ENCODE measurements around the gene SUN5. TPM values are rescaled to one million over a fixed set of nuclear protein-coding genes. Genes with fewer than 3 reads are reported as not detected.

SUN5 gene
- total and polyA plus RNA-seq, 2 of the 8 experiments (the other 6 are each of a cell fraction or from before 2014, with no cell fraction given), result not detected

- H3K56ac ChIP-seq (replicated peaks; ENCODE audit: insufficient read length, low read depth, low read length), result no peak overlapping the region
- DNase-seq (ENCODE audit: low read depth in 1 of 2, low spot score in 2 of 2) (no peak), FAIRE-seq (no peak)
- H2BK12ac ChIP-seq (ENCODE audit: low read depth, low read length), result no peak overlapping the region
- no peaks in the 10 kb centered on the region for H3K79me2 ChIP-seq (ENCODE audit: control insufficient read depth in 1 of 2, insufficient read depth in 2 of 2, low read length in 2 of 2)
- no peak overlapping the region for H3K18ac ChIP-seq (ENCODE audit: extremely low read depth, low read length)
- ChIA-PET POLR2A (ENCODE audit: partially characterized antibody) (no interaction called here), CTCF (ENCODE audit: partially characterized antibody) (interaction anchor here (0.6 to 1.8 kb wide), 8 partner anchors 10 to 492 kb away, joined by 3 to 7 read pairs (median 4); partner anchors contain the start of gene SUN5)
- no peak overlapping the region for H2BK15ac ChIP-seq (ENCODE audit: low read length)
- H3K4me3 ChIP-seq (ENCODE audit: extremely low read depth in 1 of 4, insufficient read depth in 2 of 4, low read depth in 3 of 4, low read length in 4 of 4), result no peak overlapping the region
- no peak overlapping the region for H2AFZ ChIP-seq (ENCODE audit: low read length)
- H3K27me3 ChIP-seq (replicated peaks in 1 of 4; ENCODE audit: control insufficient read depth in 3 of 4, extremely low read depth in 1 of 4, insufficient read depth in 3 of 4, low read length in 3 of 4), result no peaks in the 10 kb centered on the region
- H4K20me1 ChIP-seq (replicated peaks in 1 of 2; ENCODE audit: control insufficient read depth in 1 of 2, insufficient read depth in 2 of 2, low read length in 2 of 2), result no peaks in the 10 kb centered on the region
- H3K9me3 ChIP-seq (ENCODE audit: insufficient read depth in 2 of 2, low read depth in 1 of 2, low read length in 1 of 2), result no peaks in the 10 kb centered on the region
- no peaks in the 10 kb centered on the region for H3K23me2 ChIP-seq (ENCODE audit: low read depth, low read length)
- H3K36me3 ChIP-seq (ENCODE audit: control insufficient read depth in 2 of 4, insufficient read depth in 4 of 4, low read length in 3 of 4), result no peaks in the 10 kb centered on the region
- no peak overlapping the region for H2BK20ac ChIP-seq (ENCODE audit: low read length)
- H2BK120ac ChIP-seq (replicated peaks; ENCODE audit: low read depth, low read length), result no peak overlapping the region
- H4K8ac ChIP-seq (ENCODE audit: extremely low read depth, insufficient read depth, low read length), result no peak overlapping the region
- H2AK5ac ChIP-seq (ENCODE audit: low read depth, low read length), result no peak overlapping the region
- 90% methylated on average over 13 of the region's 16 CpGs; no CpG with 5 or more reads in 1 of the 2 experiments for whole genome bisulfite sequencing, 2 experiments (ENCODE audit: extremely low coverage in 1 of 2, insufficient coverage in 1 of 2, insufficient read length in 1 of 2, insufficient replicate concordance in 2 of 2, low coverage in 1 of 2, low lambda C conversion rate in 2 of 2, missing lambda C conversion rate in 1 of 2)
- no peak overlapping the region for H4K91ac ChIP-seq (replicated peaks; ENCODE audit: insufficient read length, low read length)
- H3K4me2 ChIP-seq (ENCODE audit: insufficient read depth in 1 of 2, low read depth in 2 of 2, low read length in 2 of 2), result no peak overlapping the region
- no peak overlapping the region for H2BK5ac ChIP-seq (ENCODE audit: low read depth, low read length)
- H3K4me1 ChIP-seq (replicated peaks in 1 of 4; ENCODE audit: control insufficient read depth in 3 of 4, insufficient read depth in 4 of 4, low read length in 3 of 4), result peaks cover 7 to 17% (median 10%) of the 10 kb centered on the region in 4 experiments
- no peak overlapping the region for H4K5ac ChIP-seq (ENCODE audit: insufficient read length, low read depth, low read length)
- H3K9ac ChIP-seq (replicated peaks in 1 of 4; ENCODE audit: extremely low read depth in 1 of 4, low read depth in 3 of 4, low read length in 3 of 4), result no peak overlapping the region
- no peak overlapping the region for H3K14ac ChIP-seq (ENCODE audit: insufficient read length)
- no peaks in the 10 kb centered on the region; the same call in 1 of the 2 replicates for H3K79me1 ChIP-seq (ENCODE audit: low read depth, low read length)
- no peak overlapping the region for H3K4ac ChIP-seq (replicated peaks; ENCODE audit: insufficient read length, low read depth, low read length)
- no peak overlapping the region for H3K27ac ChIP-seq (ENCODE audit: low read depth, low read length)
- H3K23ac ChIP-seq (ENCODE audit: insufficient read length), result no peak overlapping the region
- TF ChIP-seq MAFK (IDR thresholded peaks at IDR 0.05; ENCODE audit: low read depth, low read length) (no peak), TAF1 (IDR thresholded peaks at IDR 0.05; ENCODE audit: low read depth, low read length) (no peak), RAD21 (IDR thresholded peaks at IDR 0.05 in 1 of 2, conservative IDR thresholded peaks at IDR 0.05 in 1 of 2; ENCODE audit: low read depth in 2 of 2, low read length in 2 of 2) (no peak), ATF2 (IDR thresholded peaks at IDR 0.05; ENCODE audit: low read length) (no peak), SP4 (IDR thresholded peaks at IDR 0.05; ENCODE audit: low read length) (no peak), SUZ12 (IDR thresholded peaks at IDR 0.05; ENCODE audit: low read length) (no peak), SP2 (IDR thresholded peaks at IDR 0.05; ENCODE audit: low read length) (no peak), HDAC2 (IDR thresholded peaks at IDR 0.05; ENCODE audit: borderline replicate concordance in 1 of 2, low read depth in 2 of 2, low read length in 2 of 2) (no peak), JUN (IDR thresholded peaks at IDR 0.05; ENCODE audit: low read depth, low read length) (no peak), CBX5 (IDR thresholded peaks at IDR 0.05; ENCODE audit: low read depth, low read length) (no peak), KDM4A (IDR thresholded peaks at IDR 0.05; ENCODE audit: low read depth, low read length, severe bottlenecking) (no peak)
Measured at GRCh38 chr20:32967961-32968457, 36.2 kb downstream of the SUN5 start.
